H9 (cell line): Measurements from ENCODE around the gene SLC35D3. TPM values are rescaled to one million over a fixed set of nuclear protein-coding genes. Genes with fewer than 3 reads are reported as not detected.

Source experiments
- DNase-seq: peaks from one replicate; pipeline ENCODE4 v3.0.0-alpha.2; 2017
- H2AFZ ChIP-seq: one replicate; pipeline ENCODE4 v1.6.1; 2013; ENCODE audit warnings: mild to moderate bottlenecking, low read length, control low read depth, moderate library complexity
- H2AK5ac ChIP-seq: 2 replicates; pipeline ENCODE4 v1.6.1; 2013; ENCODE audit warnings: low read length, control low read depth, mixed read lengths; ENCODE audit not compliant: insufficient read length
- H2BK120ac ChIP-seq: one replicate; pipeline ENCODE4 v1.6.1; 2013; ENCODE audit warnings: low read depth, mild to moderate bottlenecking, low read length, control low read depth, inconsistent platforms; ENCODE audit not compliant: poor library complexity, severe bottlenecking
- H2BK12ac ChIP-seq: 2 replicates; pipeline ENCODE4 v1.6.1; 2013; ENCODE audit warnings: low read length, control low read depth, mixed read lengths, low read depth; ENCODE audit not compliant: insufficient read length
- H2BK15ac ChIP-seq: 2 replicates; pipeline ENCODE4 v1.6.1; 2013; ENCODE audit warnings: low read depth, low read length, control low read depth
- H2BK20ac ChIP-seq: one replicate; pipeline ENCODE4 v1.6.1; 2013; ENCODE audit warnings: low read depth, mild to moderate bottlenecking, low read length, control low read depth, inconsistent platforms; ENCODE audit not compliant: poor library complexity, severe bottlenecking
- H2BK5ac ChIP-seq: 2 replicates; pipeline ENCODE4 v1.6.1; 2013; ENCODE audit warnings: low read length, control low read depth, mixed read lengths; ENCODE audit not compliant: insufficient read length
- H3K14ac ChIP-seq: 2 replicates; pipeline ENCODE4 v1.6.1; 2013; ENCODE audit warnings: low read length, control low read depth; ENCODE audit not compliant: insufficient read depth
- H3K18ac ChIP-seq: 2 replicates; pipeline ENCODE4 v1.6.1; 2013; ENCODE audit warnings: low read depth, mild to moderate bottlenecking, mixed read lengths, low read length, control low read depth; ENCODE audit not compliant: insufficient read length
- H3K23ac ChIP-seq: 2 replicates; pipeline ENCODE4 v1.6.1; 2013; ENCODE audit warnings: low read length, control low read depth, mixed read lengths, low read depth; ENCODE audit not compliant: insufficient read length
- H3K23me2 ChIP-seq: 2 replicates; pipeline ENCODE4 v1.6.1; 2013; ENCODE audit warnings: low read depth, mild to moderate bottlenecking, mixed read lengths, low read length, control low read depth; ENCODE audit not compliant: insufficient read length, poor library complexity, severe bottlenecking
- H3K27ac ChIP-seq: 2 replicates; pipeline ENCODE4 v1.5.1; 2013; ENCODE audit warnings: low read length, control low read depth, mixed read lengths, low read depth; ENCODE audit not compliant: insufficient read length
- H3K27me3 ChIP-seq: 2 replicates; pipeline ENCODE4 v1.6.1; 2013; ENCODE audit warnings: low read length, control low read depth, inconsistent platforms; ENCODE audit not compliant: insufficient read depth
- H3K4ac ChIP-seq: 2 replicates; pipeline ENCODE4 v1.6.1; 2013; ENCODE audit warnings: low read depth, mild to moderate bottlenecking, control low read depth, inconsistent platforms, low read length, moderate library complexity
- H3K4me1 ChIP-seq: 2 replicates; pipeline ENCODE4 v1.6.1; 2013; ENCODE audit warnings: low read length, control low read depth, inconsistent platforms; ENCODE audit not compliant: insufficient read depth
- H3K4me2 ChIP-seq: 2 replicates; pipeline ENCODE4 v1.6.1; 2013; ENCODE audit warnings: low read length, control low read depth, mixed read lengths; ENCODE audit not compliant: insufficient read length, insufficient read depth
- H3K56ac ChIP-seq: 2 replicates; pipeline ENCODE4 v1.6.1; 2013; ENCODE audit warnings: low read depth, mild to moderate bottlenecking, mixed read lengths, low read length, control low read depth; ENCODE audit not compliant: insufficient read length
- H3K79me1 ChIP-seq: 2 replicates; pipeline ENCODE4 v1.6.1; 2013; ENCODE audit warnings: low read depth, mild to moderate bottlenecking, moderate library complexity, low read length, control low read depth, inconsistent platforms; ENCODE audit not compliant: insufficient read depth, poor library complexity, severe bottlenecking
- H3K79me2 ChIP-seq: 2 replicates; pipeline ENCODE4 v1.6.1; 2013; ENCODE audit warnings: low read length, control low read depth, inconsistent platforms; ENCODE audit not compliant: insufficient read depth
- H3K9ac ChIP-seq: 2 replicates; pipeline ENCODE4 v1.6.1; 2013; ENCODE audit warnings: low read length, control low read depth, mixed read lengths; ENCODE audit not compliant: insufficient read length; ENCODE audit errors: extremely low read depth
- H3K9me3 ChIP-seq: one replicate; pipeline ENCODE4 v1.6.1; 2013; ENCODE audit warnings: low read depth, low read length, inconsistent platforms; ENCODE audit not compliant: control insufficient read depth
- H3T11ph ChIP-seq: one replicate; pipeline ENCODE4 v1.6.1; 2013; ENCODE audit warnings: mild to moderate bottlenecking, low read length, control low read depth, inconsistent platforms
- H4K20me1 ChIP-seq: one replicate; pipeline ENCODE4 v1.6.1; 2013; ENCODE audit not compliant: control insufficient read depth, insufficient read length, insufficient read depth
- H4K5ac ChIP-seq: 2 replicates; pipeline ENCODE4 v1.6.1; 2013; ENCODE audit warnings: low read depth, mild to moderate bottlenecking, mixed read lengths, low read length, control low read depth; ENCODE audit not compliant: insufficient read length
- H4K8ac ChIP-seq: replicated peaks from 2 replicates; pipeline ENCODE4 v1.6.1; 2013; ENCODE audit warnings: low read length, control low read depth, mixed read lengths, low read depth; ENCODE audit not compliant: insufficient read length
- H4K91ac ChIP-seq: 2 replicates; pipeline ENCODE4 v1.6.1; 2013; ENCODE audit warnings: low read depth, mild to moderate bottlenecking, moderate library complexity, mixed read lengths, low read length, control low read depth; ENCODE audit not compliant: insufficient read length
- H3K27ac Mint-ChIP-seq, 3 experiments: 2 replicates in 2 of 3; 3 replicates in 1 of 3; pipeline ENCODE4 v1.8.0; 2020 to 2021; ENCODE audit warnings: mixed read lengths in 3 of 3, mild to moderate bottlenecking in 1 of 3, moderate library complexity in 1 of 3
- H3K27me3 Mint-ChIP-seq: 2 replicates; pipeline ENCODE4 v1.8.0; 2021; ENCODE audit warnings: low read depth, mild to moderate bottlenecking, moderate library complexity, mixed read lengths
- H3K36me3 Mint-ChIP-seq, 3 experiments: 2 replicates in 2 of 3; 3 replicates in 1 of 3; pipeline ENCODE4 v1.8.0; 2020 to 2021; ENCODE audit warnings: low read depth in 3 of 3, mixed read lengths in 3 of 3; ENCODE audit not compliant: insufficient read depth in 1 of 3
- H3K4me1 Mint-ChIP-seq, 2 experiments: 2 replicates each; pipeline ENCODE4 v1.8.0; 2020; ENCODE audit warnings: mixed read lengths in 2 of 2
- H3K4me3 Mint-ChIP-seq, 2 experiments: 2 replicates in 1 of 2; 3 replicates in 1 of 2; pipeline ENCODE4 v1.8.0; 2020 to 2021; ENCODE audit warnings: mild to moderate bottlenecking in 2 of 2, mixed read lengths in 2 of 2, moderate library complexity in 1 of 2
- H3K9me3 Mint-ChIP-seq, 2 experiments: 2 replicates in 1 of 2; 3 replicates in 1 of 2; pipeline ENCODE4 v1.8.0; 2020; ENCODE audit warnings: mild to moderate bottlenecking in 2 of 2, mixed read lengths in 2 of 2, moderate library complexity in 1 of 2
- CTCF ChIP-seq: fragments of 200-600 bp; sonication (generic); conservative IDR thresholded peaks from 3 replicates; pipeline ENCODE4 v1.8.0; 2021; ENCODE audit warnings: antibody characterized with exemption, mild to moderate bottlenecking
- WGBS: extraction: QIAGEN DNeasy Blood & Tissue Kit; methylation state at CpG from one replicate; pipeline ENCODE4 v1.1.7; 2013; ENCODE audit warnings: missing lambda C conversion rate, low lambda C conversion rate, mixed read lengths; ENCODE audit not compliant: insufficient read length; ENCODE audit errors: extremely low coverage; 5-methylcytosine and 5-hydroxymethylcytosine counted together
- total RNA-seq: library from RNA; stranded (reverse); gene quantifications from 2 replicates; pipeline ENCODE4 v1.2.1, GENCODE V29; 2021

The SLC35D3 gene
- total RNA-seq, 1 experiment from 2014 or later = 0.17 TPM

DNA sequence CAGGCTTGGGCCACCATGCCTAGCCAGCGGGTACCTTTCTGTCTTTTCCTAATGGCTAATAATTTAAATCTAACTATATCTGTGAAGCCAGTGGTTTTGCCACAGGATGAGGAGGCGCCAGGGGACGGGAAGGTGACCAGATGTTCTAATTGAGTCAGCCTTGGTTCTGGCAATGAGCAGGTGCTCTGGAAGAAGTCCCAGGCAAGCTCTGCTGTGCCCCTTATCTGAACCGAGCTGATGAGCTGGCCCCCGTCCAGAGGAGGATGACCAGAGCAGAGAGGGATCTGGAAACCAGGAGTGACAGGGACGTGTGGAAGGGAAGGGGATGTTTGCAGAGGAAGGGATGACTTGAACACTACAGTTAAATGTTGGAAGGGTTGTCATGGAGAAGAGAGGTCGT, 46.7 kb downstream of the SLC35D3 start:
- no peak overlapping the region for H2AK5ac ChIP-seq
- no peak overlapping the region for H3K56ac ChIP-seq
- DNase-seq = no peak
- no peak overlapping the region for H4K5ac ChIP-seq
- no peak overlapping the region for H3T11ph ChIP-seq
- H3K9ac ChIP-seq = no peak overlapping the region
- peaks cover 0 to 3% (median 0%) of the 10 kb centered on the region in 3 experiments; a peak in 2 of 7 replicates for H3K36me3 Mint-ChIP-seq
- H2BK15ac ChIP-seq = no peak overlapping the region
- no peak overlapping the region for H2BK5ac ChIP-seq
- H3K18ac ChIP-seq = no peak overlapping the region
- no peak overlapping the region for H2AFZ ChIP-seq
- no peak overlapping the region for H2BK120ac ChIP-seq
- H4K8ac ChIP-seq = no peak overlapping the region
- H3K4me3 Mint-ChIP-seq = no peak overlapping the region
- H3K79me2 ChIP-seq = no peaks in the 10 kb centered on the region
- no peak for TF ChIP-seq CTCF
- H3K4ac ChIP-seq = no peak overlapping the region
- H2BK20ac ChIP-seq = no peak overlapping the region
- H3K14ac ChIP-seq = no peak overlapping the region
- H3K79me1 ChIP-seq = no peaks in the 10 kb centered on the region
- no peak overlapping the region for H3K27ac Mint-ChIP-seq
- no CpG with 5 or more reads among the region's 7 CpGs for WGBS
- no peak overlapping the region for H2BK12ac ChIP-seq
- H3K23ac ChIP-seq = no peak overlapping the region
- H3K9me3 Mint-ChIP-seq = no peaks in the 10 kb centered on the region
- H3K23me2 ChIP-seq = no peaks in the 10 kb centered on the region
- H3K9me3 ChIP-seq = no peaks in the 10 kb centered on the region
- H3K27me3 ChIP-seq = no peaks in the 10 kb centered on the region
- H3K4me1 Mint-ChIP-seq = peaks cover 0 to 7% of the 10 kb centered on the region in 2 experiments; a peak in 2 of 4 replicates
- H3K4me1 ChIP-seq = peaks cover 3% of the 10 kb centered on the region
- no peaks in the 10 kb centered on the region; the same call in 1 of the 2 replicates for H3K27me3 Mint-ChIP-seq
- no peak overlapping the region for H4K91ac ChIP-seq
- no peak overlapping the region for H3K4me2 ChIP-seq
- H3K27ac ChIP-seq = no peak overlapping the region
- no peaks in the 10 kb centered on the region for H4K20me1 ChIP-seq
